GM10248 (cell line): ENCODE data around the gene CATSPER4.
A peak's percentile ranks its signal among the peaks of the same experiment; 100 is the strongest.

ENCODE experiments used
- CTCF ChIA-PET: fragments of 300-600 bp; sonication (Branson Sonifier 250); formaldehyde crosslinking; extraction: SDS; loops from one replicate; lab custom pipeline; 2021; ENCODE audit warnings: antibody characterized with exemption; lab: Yijun Ruan, JAX
- POLR2A ChIA-PET: fragments of 350-650 bp; sonication (Branson Sonifier 250); formaldehyde crosslinking; extraction: SDS; loops from one replicate; lab custom pipeline; 2020; ENCODE audit warnings: antibody characterized with exemption; lab: Yijun Ruan, JAX
- DNase-seq: peaks from one replicate; pipeline ENCODE4 v3.0.0; 2012; ENCODE audit errors: extremely low spot score
- CTCF ChIP-seq: IDR thresholded peaks from 2 replicates; pipeline ENCODE4 v1.5.1; 2012; ENCODE audit warnings: mild to moderate bottlenecking, low read depth; ENCODE audit errors: extremely low read depth, missing control alignments, control extremely low read depth

CATSPER4 gene

DNA sequence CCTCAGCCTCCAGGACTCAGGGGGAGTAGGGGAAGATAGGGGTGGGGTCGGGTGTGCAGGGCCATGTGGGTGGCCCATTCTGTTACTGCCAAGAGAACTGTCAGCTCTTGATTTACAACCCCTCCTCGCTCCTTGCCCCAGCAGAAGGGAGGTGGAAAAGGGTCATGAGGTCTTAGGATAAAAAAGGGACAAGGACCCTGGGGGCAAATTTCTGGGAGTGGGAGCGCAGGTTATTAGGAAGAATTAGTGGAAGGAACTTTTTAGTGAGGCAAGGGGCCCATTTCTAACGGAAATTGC lies 30.7 kb upstream of the CATSPER4 start:
- CTCF ChIA-PET: interaction anchor here (3.4 kb wide), 1 partner anchor 10 kb away, joined by 19 read pairs; the partner anchor contains the start of gene ZNF593
- no peak for TF ChIP-seq CTCF
- POLR2A ChIA-PET: no interaction called here
- DNase-seq: no peak

- CTCF ChIA-PET: interaction anchor here (1.2 to 1.5 kb wide), 2 partner anchors 16 to 49 kb away, joined by 4 read pairs; partner anchors contain the start of gene PDIK1L
- DNase-seq: no peak
- no peak for TF ChIP-seq CTCF
- POLR2A ChIA-PET: no interaction called here
Measured at GRCh38 chr1:26160527-26161414, 29.6 kb upstream of the CATSPER4 start.

- peak; percentile 26 for TF ChIP-seq CTCF
- POLR2A ChIA-PET: no interaction called here
- CTCF ChIA-PET: interaction anchor here (1.2 to 1.5 kb wide), 2 partner anchors 17 to 49 kb away, joined by 4 read pairs; partner anchors contain the start of gene PDIK1L
- no peak for DNase-seq
Measured at GRCh38 chr1:26161415-26162219, 28.8 kb upstream of the CATSPER4 start.

DNA sequence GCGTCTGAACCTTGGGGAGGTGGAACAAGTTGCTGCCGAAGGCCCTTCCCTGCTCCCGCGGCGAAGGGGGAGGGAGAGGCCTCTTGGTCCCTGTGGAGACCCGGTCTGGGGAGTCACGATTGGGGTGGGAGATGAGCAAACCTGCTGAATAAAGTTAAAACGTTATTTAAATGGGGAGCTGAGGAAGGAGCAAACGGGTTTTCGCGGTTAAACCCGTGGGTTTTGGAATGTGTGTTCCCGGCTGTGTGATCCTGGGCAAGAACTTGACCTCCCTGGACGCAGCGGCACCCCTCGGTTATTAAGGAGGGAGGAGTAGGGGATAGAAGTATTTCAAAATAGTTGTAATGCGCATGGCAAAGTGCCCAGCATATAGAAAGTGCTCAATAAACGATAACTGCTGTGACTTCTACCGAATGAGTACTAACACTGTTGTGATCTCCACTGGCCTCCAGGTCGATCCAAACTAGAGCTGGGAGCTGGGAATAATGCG lies 28.1 kb upstream of the CATSPER4 start:
- no peak for DNase-seq
- POLR2A ChIA-PET: no interaction called here
- no peak for TF ChIP-seq CTCF
- CTCF ChIA-PET: interaction anchor here (1.2 to 1.8 kb wide), 4 partner anchors 16 to 126 kb away, joined by 4 to 6 read pairs (median 4); partner anchors contain the start of gene PDIK1L

DNA sequence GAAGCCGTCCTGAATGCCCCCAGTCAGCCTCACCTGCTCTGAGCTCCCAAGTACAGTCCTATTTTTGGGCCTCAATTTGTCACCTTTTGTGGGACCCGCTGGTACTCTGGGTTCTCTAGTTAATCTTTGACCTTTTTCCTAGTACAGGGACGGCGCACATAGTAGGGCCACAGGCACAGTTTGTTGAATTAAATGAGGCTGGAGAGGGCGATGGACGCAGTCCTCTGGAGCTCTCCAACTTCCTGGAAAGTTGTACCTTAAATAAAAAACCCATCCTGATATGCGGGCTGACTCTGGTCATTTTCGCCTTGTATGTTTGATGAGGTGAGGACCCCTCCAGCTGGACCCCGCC lies 26.7 kb upstream of the CATSPER4 start:
- DNase-seq: no peak
- ChIA-PET CTCF (interaction anchor here (0.8 to 1.8 kb wide), 5 partner anchors 17 to 129 kb away, joined by 3 to 6 read pairs (median 4); no protein-coding TSS in a partner anchor), POLR2A (no interaction called here)
- TF ChIP-seq CTCF: no peak

- ChIA-PET CTCF (interaction anchor here (0.8 to 1.8 kb wide), 9 partner anchors 16 to 129 kb away, joined by 3 to 6 read pairs (median 4); no protein-coding TSS in a partner anchor), POLR2A (no interaction called here)
- peak; percentile 74 for DNase-seq
- TF ChIP-seq CTCF: peak; percentile 74
Measured at GRCh38 chr1:26164036-26164860, 26.2 kb upstream of the CATSPER4 start.
